ENCODE data around the gene BTBD2.

DNA sequence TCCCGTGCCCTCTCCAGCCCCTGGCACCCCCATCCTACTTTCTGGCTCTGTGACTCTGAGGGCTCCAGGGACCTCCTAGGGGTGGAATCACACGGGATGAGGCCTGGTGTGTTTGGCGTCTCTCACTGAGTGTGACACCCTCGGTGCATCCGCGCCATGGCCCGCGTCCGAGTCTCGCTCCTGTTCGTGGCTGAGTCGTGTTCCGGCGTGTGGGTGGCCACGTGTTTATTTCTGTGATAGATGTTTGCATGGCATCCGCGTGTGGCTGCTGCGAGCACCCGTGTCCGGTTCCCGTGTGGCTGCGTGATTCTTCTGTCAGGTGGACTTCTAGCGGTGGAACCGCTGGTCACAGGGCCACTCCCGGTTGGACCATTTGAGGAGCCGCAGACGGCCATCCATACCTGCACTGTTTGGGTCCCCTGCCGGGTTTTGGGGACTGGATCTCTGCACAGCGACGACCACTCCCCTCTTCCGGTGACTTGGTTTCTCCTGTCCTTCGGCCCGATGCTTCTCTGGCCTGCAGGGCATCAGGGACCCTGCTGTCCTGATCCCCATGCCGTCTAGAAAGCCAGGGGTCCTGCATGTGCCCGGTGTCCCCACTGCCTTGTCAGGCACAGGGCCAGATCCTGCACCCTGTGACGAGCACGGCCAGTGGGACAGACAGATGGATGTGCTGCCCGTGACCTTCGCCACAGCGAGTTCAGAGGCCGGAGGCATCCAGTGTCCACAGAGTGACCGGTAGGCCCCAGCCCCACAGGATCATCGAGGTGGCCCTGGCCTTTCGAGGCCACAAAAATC is 66.0 kb downstream of the BTBD2 start:
- TF ChIP-seq, protein P1, sequence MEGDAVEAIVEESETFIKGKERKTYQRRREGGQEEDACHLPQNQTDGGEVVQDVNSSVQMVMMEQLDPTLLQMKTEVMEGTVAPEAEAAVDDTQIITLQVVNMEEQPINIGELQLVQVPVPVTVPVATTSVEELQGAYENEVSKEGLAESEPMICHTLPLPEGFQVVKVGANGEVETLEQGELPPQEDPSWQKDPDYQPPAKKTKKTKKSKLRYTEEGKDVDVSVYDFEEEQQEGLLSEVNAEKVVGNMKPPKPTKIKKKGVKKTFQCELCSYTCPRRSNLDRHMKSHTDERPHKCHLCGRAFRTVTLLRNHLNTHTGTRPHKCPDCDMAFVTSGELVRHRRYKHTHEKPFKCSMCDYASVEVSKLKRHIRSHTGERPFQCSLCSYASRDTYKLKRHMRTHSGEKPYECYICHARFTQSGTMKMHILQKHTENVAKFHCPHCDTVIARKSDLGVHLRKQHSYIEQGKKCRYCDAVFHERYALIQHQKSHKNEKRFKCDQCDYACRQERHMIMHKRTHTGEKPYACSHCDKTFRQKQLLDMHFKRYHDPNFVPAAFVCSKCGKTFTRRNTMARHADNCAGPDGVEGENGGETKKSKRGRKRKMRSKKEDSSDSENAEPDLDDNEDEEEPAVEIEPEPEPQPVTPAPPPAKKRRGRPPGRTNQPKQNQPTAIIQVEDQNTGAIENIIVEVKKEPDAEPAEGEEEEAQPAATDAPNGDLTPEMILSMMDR (IDR thresholded peaks at IDR 0.05; ENCODE audit: poor library complexity, severe bottlenecking), result no peak
- TF ChIP-seq, protein P2, sequence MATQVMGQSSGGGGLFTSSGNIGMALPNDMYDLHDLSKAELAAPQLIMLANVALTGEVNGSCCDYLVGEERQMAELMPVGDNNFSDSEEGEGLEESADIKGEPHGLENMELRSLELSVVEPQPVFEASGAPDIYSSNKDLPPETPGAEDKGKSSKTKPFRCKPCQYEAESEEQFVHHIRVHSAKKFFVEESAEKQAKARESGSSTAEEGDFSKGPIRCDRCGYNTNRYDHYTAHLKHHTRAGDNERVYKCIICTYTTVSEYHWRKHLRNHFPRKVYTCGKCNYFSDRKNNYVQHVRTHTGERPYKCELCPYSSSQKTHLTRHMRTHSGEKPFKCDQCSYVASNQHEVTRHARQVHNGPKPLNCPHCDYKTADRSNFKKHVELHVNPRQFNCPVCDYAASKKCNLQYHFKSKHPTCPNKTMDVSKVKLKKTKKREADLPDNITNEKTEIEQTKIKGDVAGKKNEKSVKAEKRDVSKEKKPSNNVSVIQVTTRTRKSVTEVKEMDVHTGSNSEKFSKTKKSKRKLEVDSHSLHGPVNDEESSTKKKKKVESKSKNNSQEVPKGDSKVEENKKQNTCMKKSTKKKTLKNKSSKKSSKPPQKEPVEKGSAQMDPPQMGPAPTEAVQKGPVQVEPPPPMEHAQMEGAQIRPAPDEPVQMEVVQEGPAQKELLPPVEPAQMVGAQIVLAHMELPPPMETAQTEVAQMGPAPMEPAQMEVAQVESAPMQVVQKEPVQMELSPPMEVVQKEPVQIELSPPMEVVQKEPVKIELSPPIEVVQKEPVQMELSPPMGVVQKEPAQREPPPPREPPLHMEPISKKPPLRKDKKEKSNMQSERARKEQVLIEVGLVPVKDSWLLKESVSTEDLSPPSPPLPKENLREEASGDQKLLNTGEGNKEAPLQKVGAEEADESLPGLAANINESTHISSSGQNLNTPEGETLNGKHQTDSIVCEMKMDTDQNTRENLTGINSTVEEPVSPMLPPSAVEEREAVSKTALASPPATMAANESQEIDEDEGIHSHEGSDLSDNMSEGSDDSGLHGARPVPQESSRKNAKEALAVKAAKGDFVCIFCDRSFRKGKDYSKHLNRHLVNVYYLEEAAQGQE (IDR thresholded peaks at IDR 0.05; ENCODE audit: borderline replicate concordance), result no peak

Data from neural cell (in vitro differentiated cells).